HepG2 (cell line): Measurements from ENCODE around the gene SQSTM1. TPM values are rescaled to one million over a fixed set of nuclear protein-coding genes. Genes with fewer than 3 reads are reported as not detected.

Experiments
- ARNT2 ChIP-seq: sonication (generic); formaldehyde crosslinking; IDR thresholded peaks from 2 replicates; pipeline ENCODE4 v1.8.0; 2022; ENCODE audit warnings: mild to moderate bottlenecking, low read depth, missing genetic modification reagents, moderate library complexity
- CENPX ChIP-seq: sonication (generic); formaldehyde crosslinking; IDR thresholded peaks from 2 replicates; pipeline ENCODE4 v1.9.0; 2021; ENCODE audit warnings: mild to moderate bottlenecking, missing genetic modification reagents, moderate library complexity
- FOXA1 ChIP-seq, 2 experiments: fragments of 450-650 bp in 1 of 2; sonication (generic) in 1 of 2; formaldehyde crosslinking in 1 of 2; IDR thresholded peaks; 2 replicates each; pipeline versions ENCODE4 v1.4.0 to v1.6.1; 2016 to 2020; ENCODE audit warnings: missing genetic modification reagents in 1 of 2
- HOXA9 ChIP-seq: sonication (generic); formaldehyde crosslinking; IDR thresholded peaks from 2 replicates; pipeline ENCODE4 v1.8.1; 2022; ENCODE audit warnings: missing genetic modification reagents, mild to moderate bottlenecking, moderate library complexity, borderline replicate concordance
- IKZF4 ChIP-seq: sonication (generic); formaldehyde crosslinking; IDR thresholded peaks from 2 replicates; pipeline ENCODE4 v1.5.1; 2020; ENCODE audit warnings: borderline replicate concordance, mild to moderate bottlenecking, low read depth, missing genetic modification reagents; ENCODE audit errors: not compliant biosample characterization
- NFE2L1 ChIP-seq: sonication (generic); formaldehyde crosslinking; IDR thresholded peaks from 2 replicates; pipeline ENCODE4 v1.4.0; 2020; ENCODE audit warnings: missing genetic modification reagents, mild to moderate bottlenecking, borderline replicate concordance
- SETDB1 ChIP-seq: sonication (generic); formaldehyde crosslinking; IDR thresholded peaks from 2 replicates; pipeline ENCODE4 v1.5.1; 2020; ENCODE audit warnings: missing genetic modification reagents, mild to moderate bottlenecking, borderline replicate concordance
- STAT5B ChIP-seq: sonication (generic); formaldehyde crosslinking; IDR thresholded peaks from 2 replicates; pipeline ENCODE4 v1.4.0; 2020; ENCODE audit warnings: missing genetic modification reagents
- ZNF737 ChIP-seq: sonication (generic); formaldehyde crosslinking; IDR thresholded peaks from 2 replicates; pipeline ENCODE4 v1.5.0; 2020; ENCODE audit warnings: missing genetic modification reagents, mild to moderate bottlenecking, borderline replicate concordance
- ZNF784 ChIP-seq: sonication (generic); formaldehyde crosslinking; IDR thresholded peaks from 2 replicates; pipeline ENCODE4 v1.5.1; 2020; ENCODE audit warnings: missing genetic modification reagents, mild to moderate bottlenecking, borderline replicate concordance
- ZNF792 ChIP-seq: IDR thresholded peaks from 2 replicates; pipeline ENCODE4 v1.6.1; 2016
- polyA plus RNA-seq, 8 experiments: library from polyadenylated mRNA; depleted of rRNA in 3 of 8; stranded (reverse) in 7 of 8; unstranded in 1 of 8; fragments of >200 nt; fragmentation: Illumina TruSeq in 4 of 8; extraction: Trizol in 4 of 8; gene quantifications; 2 replicates each; pipeline versions ENCODE4 v1.2.1 to v1.2.3, GENCODE V29; 2011 to 2016; ENCODE audit warnings: low read depth in 4 of 8, missing spikeins in 1 of 8, mixed read lengths in 1 of 8; ENCODE audit not compliant: insufficient read depth in 1 of 8
- total RNA-seq, 5 experiments: library from RNA; depleted of rRNA; stranded (reverse); fragments of >200 nt; fragmentation: Illumina TruSeq; extraction: Trizol; gene quantifications; 2 replicates each; pipeline ENCODE4 v1.2.3, GENCODE V29; 2016; ENCODE audit warnings: low read depth in 1 of 5
- TF ChIP-seq, protein P1 (sequence below): IDR thresholded peaks from 2 replicates; pipeline ENCODE4 v1.6.1; 2012; ENCODE audit warnings: low read length, improper control_type of control experiment
- TF ChIP-seq, protein P2 (sequence below): IDR thresholded peaks from 2 replicates; pipeline ENCODE4 v1.6.1; 2012; ENCODE audit warnings: low read depth, low read length, improper control_type of control experiment
- TF ChIP-seq, protein P3 (sequence below): sonication (generic); formaldehyde crosslinking; IDR thresholded peaks from 2 replicates; pipeline ENCODE4 v1.4.0; 2020; ENCODE audit warnings: missing genetic modification reagents, mild to moderate bottlenecking, borderline replicate concordance
- TF ChIP-seq, protein P4 (sequence below): sonication (generic); formaldehyde crosslinking; IDR thresholded peaks from 2 replicates; pipeline ENCODE4 v1.5.1; 2020; ENCODE audit warnings: missing genetic modification reagents, mild to moderate bottlenecking, borderline replicate concordance

The SQSTM1 gene
- total and polyA plus RNA-seq, 2 of the 13 experiments (the other 11 are each of a cell fraction or from before 2014, with no cell fraction given), result 90.9 to 160 TPM

GRCh38 chr5:179858586-179859427 is 38.1 kb downstream of the SQSTM1 start, which contains the start of gene MRNIP (continued):
- TF ChIP-seq, protein P1, sequence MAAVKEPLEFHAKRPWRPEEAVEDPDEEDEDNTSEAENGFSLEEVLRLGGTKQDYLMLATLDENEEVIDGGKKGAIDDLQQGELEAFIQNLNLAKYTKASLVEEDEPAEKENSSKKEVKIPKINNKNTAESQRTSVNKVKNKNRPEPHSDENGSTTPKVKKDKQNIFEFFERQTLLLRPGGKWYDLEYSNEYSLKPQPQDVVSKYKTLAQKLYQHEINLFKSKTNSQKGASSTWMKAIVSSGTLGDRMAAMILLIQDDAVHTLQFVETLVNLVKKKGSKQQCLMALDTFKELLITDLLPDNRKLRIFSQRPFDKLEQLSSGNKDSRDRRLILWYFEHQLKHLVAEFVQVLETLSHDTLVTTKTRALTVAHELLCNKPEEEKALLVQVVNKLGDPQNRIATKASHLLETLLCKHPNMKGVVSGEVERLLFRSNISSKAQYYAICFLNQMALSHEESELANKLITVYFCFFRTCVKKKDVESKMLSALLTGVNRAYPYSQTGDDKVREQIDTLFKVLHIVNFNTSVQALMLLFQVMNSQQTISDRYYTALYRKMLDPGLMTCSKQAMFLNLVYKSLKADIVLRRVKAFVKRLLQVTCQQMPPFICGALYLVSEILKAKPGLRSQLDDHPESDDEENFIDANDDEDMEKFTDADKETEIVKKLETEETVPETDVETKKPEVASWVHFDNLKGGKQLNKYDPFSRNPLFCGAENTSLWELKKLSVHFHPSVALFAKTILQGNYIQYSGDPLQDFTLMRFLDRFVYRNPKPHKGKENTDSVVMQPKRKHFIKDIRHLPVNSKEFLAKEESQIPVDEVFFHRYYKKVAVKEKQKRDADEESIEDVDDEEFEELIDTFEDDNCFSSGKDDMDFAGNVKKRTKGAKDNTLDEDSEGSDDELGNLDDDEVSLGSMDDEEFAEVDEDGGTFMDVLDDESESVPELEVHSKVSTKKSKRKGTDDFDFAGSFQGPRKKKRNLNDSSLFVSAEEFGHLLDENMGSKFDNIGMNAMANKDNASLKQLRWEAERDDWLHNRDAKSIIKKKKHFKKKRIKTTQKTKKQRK, result no peak
- TF ChIP-seq SETDB1 (CRISPR knock-in tag), result no peak
- peak; percentile 12; the same call in 1 of the 2 replicates for TF ChIP-seq STAT5B
- TF ChIP-seq CENPX, result no peak
- TF ChIP-seq ZNF784 (CRISPR knock-in tag), result peak; percentile 85
- TF ChIP-seq ARNT2 (CRISPR knock-in tag), result peak; percentile 91; the same call in 1 of the 2 replicates
- no peak; the same call in 1 of the 2 replicates for TF ChIP-seq HOXA9 (CRISPR knock-in tag)
- no peak for TF ChIP-seq NFE2L1
- TF ChIP-seq, protein P2, sequence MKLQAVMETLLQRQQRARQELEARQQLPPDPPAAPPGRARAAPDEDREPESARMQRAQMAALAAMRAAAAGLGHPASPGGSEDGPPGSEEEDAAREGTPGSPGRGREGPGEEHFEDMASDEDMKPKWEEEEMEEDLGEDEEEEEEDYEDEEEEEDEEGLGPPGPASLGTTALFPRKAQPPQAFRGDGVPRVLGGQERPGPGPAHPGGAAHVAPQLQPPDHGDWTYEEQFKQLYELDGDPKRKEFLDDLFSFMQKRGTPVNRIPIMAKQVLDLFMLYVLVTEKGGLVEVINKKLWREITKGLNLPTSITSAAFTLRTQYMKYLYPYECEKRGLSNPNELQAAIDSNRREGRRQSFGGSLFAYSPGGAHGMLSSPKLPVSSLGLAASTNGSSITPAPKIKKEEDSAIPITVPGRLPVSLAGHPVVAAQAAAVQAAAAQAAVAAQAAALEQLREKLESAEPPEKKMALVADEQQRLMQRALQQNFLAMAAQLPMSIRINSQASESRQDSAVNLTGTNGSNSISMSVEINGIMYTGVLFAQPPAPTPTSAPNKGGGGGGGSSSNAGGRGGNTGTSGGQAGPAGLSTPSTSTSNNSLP, result no peak
- no peak for TF ChIP-seq IKZF4 (CRISPR knock-in tag)
- TF ChIP-seq ZNF792 (CRISPR knock-in tag), result peak; percentile 56
- TF ChIP-seq ZNF737 (CRISPR knock-in tag), result no peak
- TF ChIP-seq, protein P3, sequence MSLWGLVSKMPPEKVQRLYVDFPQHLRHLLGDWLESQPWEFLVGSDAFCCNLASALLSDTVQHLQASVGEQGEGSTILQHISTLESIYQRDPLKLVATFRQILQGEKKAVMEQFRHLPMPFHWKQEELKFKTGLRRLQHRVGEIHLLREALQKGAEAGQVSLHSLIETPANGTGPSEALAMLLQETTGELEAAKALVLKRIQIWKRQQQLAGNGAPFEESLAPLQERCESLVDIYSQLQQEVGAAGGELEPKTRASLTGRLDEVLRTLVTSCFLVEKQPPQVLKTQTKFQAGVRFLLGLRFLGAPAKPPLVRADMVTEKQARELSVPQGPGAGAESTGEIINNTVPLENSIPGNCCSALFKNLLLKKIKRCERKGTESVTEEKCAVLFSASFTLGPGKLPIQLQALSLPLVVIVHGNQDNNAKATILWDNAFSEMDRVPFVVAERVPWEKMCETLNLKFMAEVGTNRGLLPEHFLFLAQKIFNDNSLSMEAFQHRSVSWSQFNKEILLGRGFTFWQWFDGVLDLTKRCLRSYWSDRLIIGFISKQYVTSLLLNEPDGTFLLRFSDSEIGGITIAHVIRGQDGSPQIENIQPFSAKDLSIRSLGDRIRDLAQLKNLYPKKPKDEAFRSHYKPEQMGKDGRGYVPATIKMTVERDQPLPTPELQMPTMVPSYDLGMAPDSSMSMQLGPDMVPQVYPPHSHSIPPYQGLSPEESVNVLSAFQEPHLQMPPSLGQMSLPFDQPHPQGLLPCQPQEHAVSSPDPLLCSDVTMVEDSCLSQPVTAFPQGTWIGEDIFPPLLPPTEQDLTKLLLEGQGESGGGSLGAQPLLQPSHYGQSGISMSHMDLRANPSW, result no peak; the same call in 1 of the 2 replicates
- TF ChIP-seq, protein P4, sequence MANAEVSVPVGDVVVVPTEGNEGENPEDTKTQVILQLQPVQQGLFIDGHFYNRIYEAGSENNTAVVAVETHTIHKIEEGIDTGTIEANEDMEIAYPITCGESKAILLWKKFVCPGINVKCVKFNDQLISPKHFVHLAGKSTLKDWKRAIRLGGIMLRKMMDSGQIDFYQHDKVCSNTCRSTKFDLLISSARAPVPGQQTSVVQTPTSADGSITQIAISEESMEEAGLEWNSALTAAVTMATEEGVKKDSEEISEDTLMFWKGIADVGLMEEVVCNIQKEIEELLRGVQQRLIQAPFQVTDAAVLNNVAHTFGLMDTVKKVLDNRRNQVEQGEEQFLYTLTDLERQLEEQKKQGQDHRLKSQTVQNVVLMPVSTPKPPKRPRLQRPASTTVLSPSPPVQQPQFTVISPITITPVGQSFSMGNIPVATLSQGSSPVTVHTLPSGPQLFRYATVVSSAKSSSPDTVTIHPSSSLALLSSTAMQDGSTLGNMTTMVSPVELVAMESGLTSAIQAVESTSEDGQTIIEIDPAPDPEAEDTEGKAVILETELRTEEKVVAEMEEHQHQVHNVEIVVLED (CRISPR knock-in tag), result peak; percentile 96
- TF ChIP-seq FOXA1 (IDR thresholded peaks at IDR 0.05), result no peak
- no peak for TF ChIP-seq FOXA1 (CRISPR knock-in tag; IDR thresholded peaks at IDR 0.05)
